ENCODE measurements around the gene HAGH.
A peak's percentile ranks its signal among the peaks of the same experiment; 100 is the strongest.
"Not testable (repeated sequence)": the region's sequence is repeated elsewhere in the genome, so short reads cannot be mapped to it uniquely, and the experiment has no call there.

HAGH gene

DNA sequence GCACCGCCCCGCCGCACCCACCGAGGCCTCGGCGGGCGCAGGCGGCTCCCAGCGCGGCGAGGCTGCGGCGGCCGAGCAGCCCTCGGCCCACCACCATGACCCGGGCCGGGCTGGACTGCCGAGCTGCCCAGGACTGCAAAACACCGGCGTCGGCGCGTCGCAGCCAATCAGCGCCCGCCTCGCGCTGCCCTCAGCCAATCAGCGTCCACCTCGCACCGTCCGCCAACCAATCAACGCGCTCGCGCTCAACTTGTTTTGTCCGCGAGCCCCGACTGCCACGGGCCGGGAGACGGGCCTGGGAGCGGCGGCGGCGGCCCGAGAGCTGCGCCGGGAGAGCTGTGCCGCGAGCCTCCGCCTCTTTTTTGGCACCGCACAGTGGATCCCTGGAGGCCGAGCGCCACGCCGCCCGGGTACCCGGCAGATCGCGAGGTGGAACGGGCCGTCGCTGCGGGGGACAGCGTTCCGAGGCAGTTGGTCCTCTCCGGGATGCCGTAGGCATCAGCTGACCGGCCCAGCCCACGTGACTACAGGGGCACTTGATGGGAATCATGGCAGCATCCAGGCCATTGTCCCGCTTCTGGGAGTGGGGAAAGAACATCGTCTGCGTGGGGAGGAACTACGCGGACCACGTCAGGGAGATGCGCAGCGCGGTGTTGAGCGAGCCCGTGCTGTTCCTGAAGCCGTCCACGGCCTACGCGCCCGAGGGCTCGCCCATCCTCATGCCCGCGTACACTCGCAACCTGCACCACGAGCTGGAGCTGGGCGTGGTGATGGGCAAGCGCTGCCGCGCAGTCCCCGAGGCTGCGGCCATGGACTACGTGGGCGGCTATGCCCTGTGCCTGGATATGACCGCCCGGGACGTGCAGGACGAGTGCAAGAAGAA, at the start of gene HAGH, which contains the start of gene FAHD1:
Gene HAGH, minus strand, starts transcription at position 135 of the 883 bp plus-strand sequence. Its CDS starts 38 bp downstream, at position 97.
Gene FAHD1, plus strand, starts transcription at position 516 of the 883 bp plus-strand sequence. Its CDS starts 33 bp downstream, at position 549.
- peak; percentile 90 to 93 for DNase-seq

DNA sequence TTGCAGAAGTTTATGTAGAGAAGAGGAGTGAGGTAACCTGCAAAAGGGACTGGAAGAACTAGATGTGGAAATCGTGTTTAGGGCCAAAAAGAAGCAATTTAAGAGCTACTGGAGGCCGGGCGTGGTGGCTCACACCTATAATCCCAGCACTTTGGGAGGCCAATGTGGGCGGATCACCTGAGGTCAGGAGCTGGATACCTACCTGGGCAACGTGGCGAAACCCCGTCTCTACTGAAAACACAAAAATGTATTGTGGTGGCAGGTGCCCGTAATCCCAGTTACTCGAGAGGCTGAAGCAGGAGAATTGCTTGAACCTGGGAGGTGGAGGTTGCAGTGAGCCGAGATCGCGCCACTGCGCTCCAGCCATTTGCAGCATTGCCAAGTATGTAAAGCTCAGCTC, 49.4 kb upstream of the HAGH start:
- DNase-seq, result not testable (repeated sequence)

DNA sequence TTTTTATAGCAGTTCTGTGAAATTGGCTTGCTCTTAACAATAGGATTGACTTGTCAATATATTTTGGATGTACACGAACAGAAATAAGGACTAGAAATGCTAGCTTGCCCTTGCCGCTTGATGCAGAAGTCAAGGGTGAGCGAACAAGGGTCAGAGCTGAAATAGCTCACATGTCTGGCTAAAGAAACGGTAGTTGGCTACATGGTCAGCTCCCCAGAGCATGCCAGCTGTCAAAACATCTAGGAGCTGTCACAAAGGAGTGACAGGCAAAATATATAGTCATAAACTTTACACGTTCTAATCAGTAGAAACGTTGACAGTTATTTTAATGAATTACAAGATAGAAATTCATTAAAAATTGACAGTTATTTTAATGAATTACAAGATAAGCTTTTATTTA, 48.2 kb upstream of the HAGH start:
- DNase-seq, result no peak

DNA sequence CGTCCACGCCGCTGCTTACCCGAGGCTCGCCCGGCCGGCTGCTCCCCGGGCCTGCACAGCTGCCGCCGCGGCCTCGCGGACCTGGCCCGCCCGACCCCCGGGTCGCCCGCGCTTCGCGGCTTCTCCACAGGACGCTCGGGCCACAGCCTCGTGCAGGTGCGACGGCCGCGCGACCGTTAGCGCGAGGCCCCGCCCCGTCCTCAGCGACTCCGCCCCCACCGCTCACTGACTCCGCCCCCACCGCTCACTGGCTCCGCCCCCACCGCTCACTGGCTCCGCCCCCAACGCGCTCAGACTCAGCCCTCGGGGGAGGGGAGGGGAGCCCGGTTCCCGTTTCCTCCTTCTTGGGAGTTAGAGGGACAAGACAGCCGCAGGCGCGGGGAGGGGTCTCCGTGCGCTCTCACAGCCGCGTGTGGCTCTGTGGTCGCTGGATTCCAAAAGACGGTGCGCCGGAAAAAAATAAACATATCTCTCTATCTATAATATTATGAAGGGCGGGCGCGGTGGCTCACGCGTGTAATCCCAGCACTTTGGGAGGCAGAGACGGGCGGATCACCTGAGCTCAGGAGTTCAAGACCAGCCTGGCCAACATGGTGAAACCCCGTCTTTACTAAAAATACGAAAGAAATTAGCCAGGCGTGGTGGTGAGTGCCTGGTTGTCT, 45.5 kb upstream of the HAGH start, which contains the start of gene MEIOB:
Gene MEIOB, minus strand, starts transcription at position 191 of the 662 bp plus-strand sequence. CDS start 3,989 bp downstream, outside the sequence.
- DNase-seq, result peak; percentile 6 to 25

DNA sequence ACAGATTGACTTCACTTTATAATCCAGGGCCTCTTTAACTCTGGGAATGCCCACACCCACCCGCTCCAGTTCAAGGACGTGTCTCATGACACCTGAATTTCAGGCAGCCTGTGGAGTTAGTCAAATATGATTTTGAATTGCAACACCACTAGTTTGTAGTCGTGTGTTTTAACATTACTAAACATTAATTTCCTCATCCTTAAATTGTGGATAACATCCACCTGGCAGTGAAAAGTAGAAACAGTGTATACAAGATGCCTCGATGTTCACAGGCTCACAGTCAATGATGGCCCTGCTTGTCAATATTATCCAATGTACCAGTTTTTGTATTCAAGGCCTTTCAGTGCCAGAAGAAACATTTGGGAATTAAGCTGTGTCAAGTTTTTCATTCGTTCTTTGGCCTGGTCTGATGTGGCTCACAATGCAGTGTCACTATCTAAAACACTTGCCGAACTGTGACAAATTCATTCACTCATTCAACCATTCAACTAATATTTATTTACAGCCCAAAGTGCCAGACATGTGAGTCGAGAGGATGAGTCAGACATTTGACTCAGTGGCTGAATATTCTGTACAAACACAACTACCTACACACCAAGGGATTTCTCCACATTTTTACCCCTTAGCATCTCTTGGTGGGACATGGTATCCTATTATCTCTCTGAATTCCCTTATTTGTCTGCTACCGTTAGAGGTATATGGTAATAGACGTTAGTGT, 43.9 kb upstream of the HAGH start:
- no peak for DNase-seq

DNA sequence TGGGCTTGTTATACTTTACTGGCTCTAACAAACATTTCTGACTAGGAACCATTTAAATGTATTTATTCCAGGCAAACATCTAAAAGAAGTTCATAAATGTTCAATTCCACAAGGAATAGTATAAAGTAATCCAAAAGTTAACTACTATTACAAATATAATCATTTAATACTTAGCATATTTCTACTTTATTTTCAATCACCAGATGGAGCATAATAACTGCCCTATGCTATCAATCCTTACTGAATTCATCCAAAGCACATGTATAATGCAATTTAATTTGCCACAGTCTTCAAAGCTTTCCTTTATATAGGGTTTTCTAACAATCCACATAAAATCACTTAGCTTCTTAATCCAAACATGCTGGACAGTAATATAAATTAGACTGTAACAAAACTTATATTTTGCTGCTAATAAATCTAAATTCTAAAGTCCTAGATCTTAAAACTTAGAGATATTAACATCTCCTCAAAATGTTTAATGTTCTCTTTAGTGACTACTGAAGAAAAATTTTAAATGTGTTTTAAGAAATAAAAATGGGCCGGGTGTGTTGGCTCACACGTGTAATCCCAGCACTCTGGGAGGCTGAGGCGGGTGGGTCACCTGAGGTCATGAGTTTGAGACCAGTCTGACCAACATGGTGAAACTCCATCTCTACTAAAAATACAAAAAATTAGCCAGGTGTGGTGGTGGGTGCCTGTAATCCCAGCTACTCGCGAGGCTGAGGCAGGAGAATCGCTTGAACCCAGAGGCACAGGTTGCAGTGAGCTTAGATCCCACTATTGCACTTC, 39.5 kb upstream of the HAGH start:
- no peak for DNase-seq

DNA sequence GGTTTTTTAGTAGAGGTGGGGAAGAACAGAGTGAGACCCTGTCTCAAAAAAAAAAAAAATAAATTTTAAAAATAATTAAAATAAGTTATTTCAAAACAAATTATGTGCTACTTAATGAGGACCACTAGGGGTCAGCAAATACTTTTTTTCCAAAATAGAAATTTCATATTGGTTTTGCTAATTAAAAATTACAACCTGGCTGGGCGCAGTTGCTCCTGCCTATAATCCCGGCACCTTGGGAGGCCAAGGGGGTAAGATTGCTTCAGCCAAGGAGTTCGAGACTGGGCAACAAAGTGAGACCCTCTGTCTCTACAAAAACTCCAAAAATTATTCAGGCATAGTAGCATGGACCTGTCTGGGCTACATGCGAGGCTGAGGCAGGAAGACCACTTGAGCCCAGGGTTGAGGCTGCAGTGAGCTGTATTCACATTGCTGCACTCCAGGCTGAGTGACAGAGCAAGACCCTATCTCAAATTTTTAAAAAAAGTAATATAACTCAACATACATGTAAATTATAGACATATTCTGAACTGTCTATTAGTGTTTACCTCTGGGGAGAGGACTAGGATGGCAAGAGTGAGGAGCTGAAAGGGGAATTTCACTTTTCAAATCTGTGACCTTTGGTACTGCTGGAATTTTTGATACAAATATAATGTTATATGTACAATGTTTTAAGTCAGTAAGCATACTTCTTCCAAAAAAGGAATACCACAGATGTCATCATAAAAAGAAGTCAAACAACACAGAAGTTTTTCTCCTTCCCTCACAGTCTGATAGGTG, 37.2 kb upstream of the HAGH start:
- peak in 1 of 2 donors; percentile 32 for DNase-seq

DNA sequence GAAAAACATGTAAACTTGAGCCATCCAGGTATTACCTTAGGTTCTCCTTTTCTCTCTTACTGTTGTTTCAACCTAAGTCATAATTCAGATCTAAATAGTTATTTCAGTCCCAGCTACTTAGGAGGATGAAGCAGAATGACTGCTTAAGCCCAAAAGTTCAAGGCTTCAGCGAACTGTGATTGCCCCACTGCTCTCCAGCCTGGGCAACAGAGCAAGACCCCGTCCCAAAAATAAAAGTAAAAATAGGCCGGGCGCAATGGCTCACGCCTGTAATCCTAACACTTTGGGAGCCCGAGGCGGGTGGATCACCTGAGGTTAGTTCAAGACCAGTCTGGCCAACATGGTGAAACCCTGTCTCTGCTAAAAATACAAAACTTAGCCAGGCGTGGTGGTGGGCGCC, 35.8 kb upstream of the HAGH start:
- no peak for DNase-seq

DNA sequence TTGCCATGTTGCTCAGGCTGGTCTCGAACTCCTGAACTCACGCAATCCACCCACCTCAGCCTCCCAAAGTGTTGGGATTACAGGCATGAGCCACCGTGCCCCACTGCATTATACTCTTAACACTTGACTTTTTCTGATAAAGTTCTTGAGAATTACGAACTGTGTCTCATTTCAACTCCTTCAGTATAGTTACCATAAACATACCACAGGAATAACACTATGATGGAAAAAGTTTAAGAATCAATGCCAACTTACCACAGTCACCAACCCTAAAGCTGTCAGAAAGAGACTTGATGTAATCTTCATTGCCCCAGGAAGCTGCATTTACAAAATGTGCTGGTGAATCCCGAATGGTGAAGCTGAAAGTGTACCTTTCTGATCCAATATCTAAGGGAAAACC, 35.1 kb upstream of the HAGH start:
- DNase-seq, result no peak

DNA sequence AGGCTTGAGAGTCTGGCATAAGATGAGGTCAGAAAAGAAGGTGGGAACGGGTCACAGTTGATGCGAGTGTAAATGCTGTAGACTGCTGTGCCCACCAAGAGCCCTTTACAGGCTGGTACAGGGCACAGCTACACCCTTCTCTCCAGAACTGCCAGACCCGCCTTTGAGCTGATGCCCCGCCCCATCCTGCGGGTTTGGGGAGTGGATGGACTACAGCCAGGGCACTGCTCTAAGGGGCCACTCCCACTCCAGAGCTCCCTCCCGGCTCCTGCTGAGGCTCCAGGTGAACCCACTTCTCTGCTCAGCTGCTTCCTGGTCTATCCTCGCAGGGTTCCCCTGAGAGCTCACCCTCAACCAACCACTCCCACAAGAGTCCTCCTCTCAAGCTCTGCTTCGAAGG, 33.0 kb upstream of the HAGH start:
- DNase-seq, result no peak

DNA sequence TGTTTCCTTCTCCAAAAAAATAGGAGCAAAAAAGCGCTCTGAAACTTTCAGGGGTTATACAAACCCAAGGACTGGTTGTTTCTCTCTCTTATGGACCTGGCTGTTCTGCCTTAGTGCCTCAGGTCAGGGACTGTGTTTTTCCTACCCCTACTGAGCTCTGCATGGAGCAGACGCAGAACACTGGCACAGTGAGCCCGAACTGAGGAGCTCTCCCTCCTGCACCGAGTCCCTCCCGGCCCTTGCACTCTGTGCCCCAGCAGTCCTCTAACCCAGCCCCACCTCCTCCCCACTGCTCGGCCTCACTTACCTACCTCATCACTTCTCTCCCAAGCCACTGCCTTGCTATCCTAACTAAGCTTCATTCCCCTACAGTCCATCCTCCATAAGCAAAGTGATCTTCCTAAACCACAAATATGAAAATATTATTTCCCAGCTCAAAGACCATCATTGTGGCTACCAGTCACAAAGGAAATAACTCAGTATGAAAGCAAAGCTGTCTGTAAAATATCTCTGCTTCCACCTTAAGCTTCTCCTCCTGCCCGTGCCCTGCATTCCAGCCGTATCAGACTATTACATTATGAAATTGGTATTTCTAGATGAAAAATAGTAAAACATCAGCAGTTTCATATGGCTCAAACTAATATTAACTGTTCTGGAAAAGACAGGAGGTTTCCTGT, 31.7 kb upstream of the HAGH start:
- no peak for DNase-seq

DNA sequence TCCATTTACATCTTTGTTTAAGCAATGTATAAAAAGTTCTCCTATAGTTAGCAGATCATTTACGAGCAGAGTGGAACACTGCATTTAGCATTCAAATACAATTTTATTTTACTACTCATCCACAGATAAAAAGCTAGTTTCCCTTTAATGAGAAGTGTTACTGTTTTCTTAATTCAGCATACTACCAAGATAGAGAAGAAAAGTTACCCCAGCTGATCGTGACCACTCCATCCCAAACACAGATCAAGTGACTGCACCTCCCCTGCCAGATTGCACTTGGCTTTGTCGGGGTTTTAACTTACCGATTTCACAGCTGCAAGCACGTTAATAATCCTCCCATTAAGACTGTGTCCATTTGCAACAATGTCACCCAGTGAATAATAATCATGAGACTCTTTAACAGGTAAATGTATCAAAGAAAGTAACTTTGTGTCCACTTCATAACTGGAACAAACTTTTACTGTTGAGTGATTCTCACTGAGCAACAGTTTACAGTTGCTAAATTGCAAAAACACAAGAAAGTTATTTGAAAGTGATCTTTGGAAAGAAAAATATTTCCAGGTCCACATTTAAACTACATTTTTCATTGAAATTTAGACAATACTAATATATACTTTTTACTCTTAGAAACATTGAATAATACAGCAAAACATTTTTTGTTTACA, 30.9 kb upstream of the HAGH start:
- no peak for DNase-seq

DNA sequence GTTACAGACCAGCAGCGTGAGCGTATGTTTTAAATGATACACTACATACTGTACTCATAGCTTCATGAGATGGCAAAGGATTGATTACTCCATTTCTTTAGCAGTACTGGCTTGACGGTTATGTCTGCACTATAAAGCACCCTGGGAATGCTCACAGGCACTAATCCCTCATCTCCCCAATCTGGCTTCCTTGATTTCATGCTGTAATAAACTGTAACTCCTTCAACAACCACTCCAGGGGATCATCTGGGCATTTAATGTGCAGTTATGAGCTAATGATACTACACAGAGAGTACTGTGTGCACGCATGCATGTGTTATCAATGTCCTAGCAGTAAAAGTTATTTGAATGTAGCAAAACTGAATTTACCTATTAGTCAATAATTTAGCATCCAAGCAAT, 25.2 kb upstream of the HAGH start:
- DNase-seq, result no peak

DNA sequence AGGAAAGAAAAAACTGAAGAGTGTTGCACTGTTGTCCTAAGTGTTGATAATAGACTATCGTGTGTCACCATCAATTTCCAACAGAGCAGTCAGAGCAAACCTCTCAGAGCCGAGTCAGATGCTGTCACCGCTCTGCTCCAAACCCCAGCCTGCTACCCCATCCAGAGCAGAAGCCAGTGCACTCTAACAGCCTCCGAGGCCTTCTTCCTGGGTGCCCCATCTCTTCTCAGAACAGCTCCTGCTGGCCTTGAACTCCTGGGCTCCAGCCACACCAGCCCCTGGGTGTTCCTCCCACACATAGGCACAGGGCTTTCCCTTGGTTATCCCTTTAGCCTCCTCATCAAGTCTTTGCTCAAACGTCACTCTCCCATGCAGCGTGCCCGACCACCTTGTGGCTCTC, 24.4 kb upstream of the HAGH start:
- no peak for DNase-seq

DNA sequence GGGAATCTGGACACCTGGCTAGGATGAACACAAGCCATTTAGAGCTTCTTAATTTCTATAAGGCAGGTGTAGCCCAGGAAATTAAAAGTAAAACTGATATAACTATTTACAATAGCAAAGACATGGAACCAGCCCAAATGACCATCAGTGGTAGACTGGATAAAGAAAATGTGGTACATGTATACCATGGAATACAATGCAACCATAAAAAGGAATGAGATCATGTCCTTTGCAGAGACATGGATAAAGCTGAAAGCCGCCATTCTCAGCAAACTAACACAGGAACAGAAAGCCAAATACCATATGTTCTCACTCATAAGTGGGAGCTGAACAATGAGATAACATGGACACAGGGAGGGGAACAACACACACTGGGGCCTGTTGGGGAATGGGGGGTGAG, 19.8 kb upstream of the HAGH start:
- no peak for DNase-seq

DNA sequence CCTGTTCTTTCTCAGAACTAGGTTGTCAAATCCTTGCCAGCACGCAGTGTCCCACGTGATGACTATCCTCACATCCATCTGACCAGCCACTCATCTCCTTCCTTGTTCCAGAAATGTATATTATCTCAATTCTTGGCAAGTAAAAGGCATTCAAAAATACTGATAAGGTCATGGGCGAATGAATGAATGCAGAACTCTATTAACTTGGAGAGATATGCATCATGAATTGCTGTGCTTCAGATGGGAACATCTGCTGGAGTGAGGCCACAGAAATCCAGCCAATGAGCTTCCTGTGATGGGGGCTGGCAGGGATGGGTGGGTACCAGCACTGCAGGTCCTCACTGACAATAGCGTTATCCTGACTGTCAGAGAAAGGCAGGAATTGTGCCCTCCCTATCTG, 19.4 kb upstream of the HAGH start:
- DNase-seq, result no peak

DNA sequence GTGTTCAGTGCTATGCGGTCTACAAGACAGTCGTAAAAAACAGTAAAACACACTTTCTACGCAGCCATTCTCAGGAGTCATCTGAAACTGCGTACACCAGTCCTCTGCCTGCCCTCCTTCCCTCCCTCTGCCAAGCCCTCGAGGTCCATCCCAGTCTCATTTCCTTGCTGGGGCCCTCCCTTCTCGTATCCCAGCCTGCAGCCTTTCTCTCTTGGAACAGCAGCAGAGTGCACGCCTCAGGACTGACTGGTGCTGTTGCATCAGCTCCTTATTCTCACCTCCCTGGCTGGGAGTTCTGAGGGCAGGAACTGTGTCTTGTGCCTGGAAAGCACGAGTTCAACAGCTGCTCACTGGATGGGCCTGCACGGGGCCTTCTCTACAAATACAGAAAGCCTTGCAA, 12.9 kb upstream of the HAGH start:
- no peak for DNase-seq

DNA sequence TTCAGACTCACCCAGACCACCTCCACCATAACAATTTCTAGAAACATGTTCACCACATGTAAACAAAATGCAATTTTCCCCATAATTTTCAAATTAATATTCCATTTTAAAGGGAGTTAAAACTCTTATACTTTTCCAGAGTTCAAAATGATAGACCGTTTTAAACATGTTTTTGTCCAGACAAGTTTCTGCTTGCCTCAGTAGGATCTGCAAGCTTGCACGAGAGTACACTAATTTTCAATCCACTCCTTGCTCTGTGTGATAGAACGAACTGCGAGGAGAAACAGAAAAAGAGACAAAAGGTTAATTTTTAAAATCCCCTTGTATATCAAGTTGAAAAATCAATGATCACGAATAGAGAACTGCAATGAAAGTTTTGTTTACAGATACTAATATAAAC, 7.5 kb upstream of the HAGH start:
- DNase-seq, result no peak

DNA sequence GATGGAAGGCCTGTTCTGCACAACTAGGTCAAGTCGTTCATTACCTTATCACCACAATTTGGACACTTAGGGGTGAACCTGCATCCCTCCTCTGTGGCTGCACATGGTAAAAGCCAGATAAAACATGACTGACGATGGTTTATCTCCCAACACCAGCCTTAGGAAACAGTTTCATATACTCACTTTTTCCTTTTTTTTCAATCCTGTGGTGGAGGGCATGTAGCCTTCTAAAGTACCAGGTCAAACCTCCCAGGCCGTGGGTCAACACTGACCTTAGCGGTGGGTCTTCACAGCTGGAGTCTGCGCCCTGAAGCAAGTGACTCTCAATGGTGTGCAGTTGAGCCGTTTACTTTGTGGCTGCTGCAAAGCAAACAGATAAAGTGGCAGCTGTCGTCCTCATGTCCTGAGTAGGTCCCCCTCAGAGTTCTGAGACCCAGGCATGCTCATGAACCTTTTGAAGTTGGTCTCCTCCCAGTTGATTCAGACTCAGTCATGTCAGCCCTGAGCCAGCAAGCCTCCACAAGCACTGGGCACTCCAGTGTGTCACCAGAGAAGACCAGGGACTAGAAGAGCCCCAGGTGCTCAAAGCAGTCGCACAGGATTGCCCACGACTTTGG, 6.3 kb upstream of the HAGH start:
- no peak for DNase-seq
